ENCODE data around the gene ZNF554. TPM values are rescaled to one million over a fixed set of nuclear protein-coding genes. Genes with fewer than 3 reads are reported as not detected.

Gene ZNF554
- total RNA-seq, 4 donors from 2014 or later, result 2.3 to 9.8 (median 5.6) TPM

GRCh38 chr19:2785244-2785997, 34.2 kb upstream of the ZNF554 start, which contains the start of gene THOP1:
TSS of gene THOP1 (plus strand) at chr19:2785503. CDS start at chr19:2785663, 160 bp downstream.
- TF ChIP-seq POLR2A (IDR thresholded peaks at IDR 0.05), result no peak
- peak in 1 of 3 donors; percentile 33 for TF ChIP-seq POLR2AphosphoS5 (IDR thresholded peaks at IDR 0.05)
- no peak for TF ChIP-seq EP300 (IDR thresholded peaks at IDR 0.05)
- TF ChIP-seq CTCF (IDR thresholded peaks at IDR 0.05), result no peak

DNA sequence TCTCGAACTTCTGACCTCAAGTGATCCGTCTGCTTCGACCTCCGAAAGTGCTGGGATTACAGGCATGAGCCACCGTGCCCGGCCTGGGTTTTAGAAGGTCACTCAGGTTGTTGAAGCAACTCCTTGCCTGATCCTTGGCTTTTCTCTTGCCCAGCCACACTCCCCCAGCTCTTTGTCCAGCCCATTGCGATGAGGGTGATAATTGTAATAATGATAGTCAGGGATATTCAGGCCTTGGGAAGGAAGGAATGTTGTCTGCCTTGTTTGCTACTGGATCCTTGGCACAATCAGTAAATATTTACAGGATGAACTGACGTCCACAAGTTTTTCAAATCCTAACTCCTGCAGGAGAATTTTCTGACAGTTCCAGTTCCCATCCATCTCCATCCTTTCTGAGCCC, 32.6 kb upstream of the ZNF554 start:
- Histone ChIP-seq H3K36me3 (peaks cover 15% of the 10 kb centered on the region), H3K4me3 (no peak overlapping the region), H3K9me3 (no peaks in the 10 kb centered on the region), H3K27ac (no peak overlapping the region), H3K4me1 (peaks cover 41% of the 10 kb centered on the region), H3K27me3 (no peaks in the 10 kb centered on the region)
- no peak for TF ChIP-seq POLR2AphosphoS5 (IDR thresholded peaks at IDR 0.05)
- TF ChIP-seq EP300 (IDR thresholded peaks at IDR 0.05), result no peak
- TF ChIP-seq CTCF (IDR thresholded peaks at IDR 0.05), result no peak
- no peak for TF ChIP-seq POLR2A (IDR thresholded peaks at IDR 0.05)
- WGBS, result 89% methylated on average over 8 of the region's 8 CpGs
- DNase-seq (ENCODE audit: low spot score in 2 of 2), result no peak

More at GRCh38 chr19:2785244-2785997, 34.2 kb upstream of the ZNF554 start, which contains the start of gene THOP1:
- Histone ChIP-seq H3K27me3 (no peaks in the 10 kb centered on the region), H3K4me3 (peak within 1 kb of the TSS; percentile 97), H3K9me3 (no peaks in the 10 kb centered on the region), H3K27ac (peak within 1 kb of the TSS; percentile 61), H3K4me1 (peaks cover 58% of the 10 kb centered on the region), H3K36me3 (peaks cover 7% of the 10 kb centered on the region)
- WGBS, result under 1% methylated on average over 33 of the region's 78 CpGs
- peak; percentile 99 for DNase-seq (ENCODE audit: low spot score in 2 of 2)

GRCh38 chr19:2788237-2788636, 31.4 kb upstream of the ZNF554 start:
- Histone ChIP-seq H3K27me3 (no peaks in the 10 kb centered on the region), H3K27ac (no peak overlapping the region), H3K4me1 (peaks cover 35% of the 10 kb centered on the region), H3K9me3 (no peaks in the 10 kb centered on the region), H3K4me3 (no peak overlapping the region), H3K36me3 (peaks cover 15% of the 10 kb centered on the region)
- WGBS, result 86% methylated on average over 5 of the region's 5 CpGs
- no peak for TF ChIP-seq EP300 (IDR thresholded peaks at IDR 0.05)
- DNase-seq (ENCODE audit: low spot score in 2 of 2), result no peak

GRCh38 chr19:2790194-2790556, 29.5 kb upstream of the ZNF554 start:
- peaks cover 20% of the 10 kb centered on the region for H3K36me3 ChIP-seq
- no peaks in the 10 kb centered on the region for H3K9me3 ChIP-seq
- H3K27ac ChIP-seq, result no peak overlapping the region
- H3K4me3 ChIP-seq, result no peak overlapping the region
- DNase-seq (ENCODE audit: low spot score in 2 of 2), result no peak
- no peak for TF ChIP-seq POLR2A (IDR thresholded peaks at IDR 0.05)
- no peak for TF ChIP-seq EP300 (IDR thresholded peaks at IDR 0.05)
- no peak for TF ChIP-seq POLR2AphosphoS5 (IDR thresholded peaks at IDR 0.05)
- TF ChIP-seq CTCF (IDR thresholded peaks at IDR 0.05), result no peak
- WGBS, result 93% methylated on average over 13 of the region's 14 CpGs
- peaks cover 17% of the 10 kb centered on the region for H3K4me1 ChIP-seq
- H3K27me3 ChIP-seq, result no peaks in the 10 kb centered on the region

DNA sequence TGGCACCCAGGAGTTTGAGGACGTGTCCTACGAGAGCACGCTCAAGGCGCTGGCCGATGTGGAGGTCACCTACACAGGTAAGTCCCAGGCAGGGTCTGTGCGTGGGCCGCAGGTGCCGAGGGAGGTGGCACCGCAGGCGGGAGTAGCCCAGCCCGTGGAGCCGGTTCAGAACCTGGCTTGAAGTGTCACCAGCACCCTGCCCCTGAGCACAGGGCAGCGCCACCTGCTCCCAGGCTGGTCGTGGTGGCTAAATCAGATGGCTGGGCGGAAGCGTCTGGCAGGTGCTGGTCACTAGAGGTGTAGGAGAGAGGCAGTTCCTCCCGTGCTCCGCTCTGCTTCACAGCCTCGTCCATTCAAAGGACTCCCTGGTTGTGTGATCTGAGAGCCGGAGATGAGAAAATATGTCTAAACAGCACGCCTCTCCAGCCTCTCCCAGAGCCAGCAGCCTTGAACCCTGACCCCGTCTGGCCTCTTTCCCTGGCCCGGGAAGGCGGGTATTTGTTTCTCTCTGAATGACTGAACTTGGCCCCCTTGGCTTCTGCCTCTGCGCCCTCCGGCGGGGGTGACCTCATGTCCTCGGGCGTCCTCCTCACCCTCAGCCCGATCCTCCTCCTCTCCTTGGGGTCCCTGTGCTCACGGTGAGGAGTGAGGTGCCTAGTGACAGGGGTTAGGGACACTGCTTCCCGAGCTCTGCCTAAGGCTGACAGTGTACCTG, 29.0 kb upstream of the ZNF554 start:
- H3K36me3 ChIP-seq, result peaks cover 24% of the 10 kb centered on the region
- no peak overlapping the region for H3K27ac ChIP-seq
- no peak for TF ChIP-seq CTCF (IDR thresholded peaks at IDR 0.05)
- no peak for TF ChIP-seq POLR2AphosphoS5 (IDR thresholded peaks at IDR 0.05)
- TF ChIP-seq POLR2A (IDR thresholded peaks at IDR 0.05), result no peak
- TF ChIP-seq EP300 (IDR thresholded peaks at IDR 0.05), result no peak
- DNase-seq (ENCODE audit: low spot score in 2 of 2), result no peak
- no peaks in the 10 kb centered on the region for H3K27me3 ChIP-seq
- no peak overlapping the region for H3K4me3 ChIP-seq
- H3K4me1 ChIP-seq, result peaks cover 15% of the 10 kb centered on the region
- H3K9me3 ChIP-seq, result no peaks in the 10 kb centered on the region
- 86% methylated on average over 22 of the region's 32 CpGs for WGBS

All from suprapubic skin (tissue), 4 donors.